ENCODE results near the gene UBALD1. TPM values are rescaled to one million over a fixed set of nuclear protein-coding genes. Genes with fewer than 3 reads are reported as not detected.

UBALD1 gene
- polyA plus RNA-seq, 1 donor (not counting 4 experiments of a cell fraction or from before 2014, with no cell fraction given): 4.0 TPM

GRCh38 chr16:4612977-4613635 lies 1.6 kb downstream of the UBALD1 start:
- DNase-seq (ENCODE audit: low read depth, low spot score) (no peak), FAIRE-seq (no peak)
- H3K9me3 ChIP-seq (ENCODE audit: control insufficient read depth, low read depth, low read length): no peaks in the 10 kb centered on the region
- no peak overlapping the region for H2AFZ ChIP-seq (ENCODE audit: control insufficient read depth, low read length)
- H3K27me3 ChIP-seq (ENCODE audit: control insufficient read depth, extremely low read depth, insufficient read depth, low read length): no peaks in the 10 kb centered on the region
- dilution Hi-C loops (cut with MboI; ENCODE audit: extremely low pct_ligation_motif_present, low sequenced_read_pairs): no loop called here
- peak overlapping the region; percentile 87 for H3K9ac ChIP-seq (ENCODE audit: control insufficient read depth, extremely low read depth, insufficient read depth, low read length)
- peak overlapping the region; percentile 78 for H3K27ac ChIP-seq (ENCODE audit: control insufficient read depth, insufficient read depth, low read length)
- H4K20me1 ChIP-seq (ENCODE audit: control insufficient read depth, extremely low read depth, insufficient read depth, low read length): no peaks in the 10 kb centered on the region
- peak overlapping the region; percentile 89 for H3K4me2 ChIP-seq (ENCODE audit: control insufficient read depth, extremely low read depth, insufficient read depth, low read depth, low read length)
- H3K9me1 ChIP-seq (ENCODE audit: control insufficient read depth, extremely low read depth, insufficient read depth, low read length): no peaks in the 10 kb centered on the region
- TF ChIP-seq EZH2 (IDR thresholded peaks at IDR 0.05; ENCODE audit: low read length) (no peak), CTCF (optimal IDR thresholded peaks at IDR 0.05 in 1 of 3, IDR thresholded peaks at IDR 0.05 in 1 of 3, conservative IDR thresholded peaks at IDR 0.05 in 1 of 3; ENCODE audit: extremely low read depth in 1 of 3, insufficient read depth in 2 of 3, low read length in 3 of 3) (no peak)
- H3K79me2 ChIP-seq (ENCODE audit: control insufficient read depth, insufficient read depth, low read length): peaks cover 35% of the 10 kb centered on the region
- H3K36me3 ChIP-seq (ENCODE audit: control insufficient read depth in 2 of 2, extremely low read depth in 1 of 2, insufficient read depth in 2 of 2, low read length in 2 of 2): peaks cover 3 to 4% of the 10 kb centered on the region in 2 experiments
- peaks cover 27% of the 10 kb centered on the region for H3K4me1 ChIP-seq (ENCODE audit: control insufficient read depth, extremely low read depth, insufficient read depth, low read length)
- H3K4me3 ChIP-seq (ENCODE audit: control insufficient read depth in 2 of 3, extremely low read depth in 1 of 3, insufficient read depth in 2 of 3, low read depth in 1 of 3, low read length in 3 of 3): peak overlapping the region; percentile 65 to 83 (median 68)

GRCh38 chr16:4612474-4612931 lies 2.2 kb downstream of the UBALD1 start:
- no peak overlapping the region for H3K27ac ChIP-seq (ENCODE audit: control insufficient read depth, insufficient read depth, low read length)
- peaks cover 27% of the 10 kb centered on the region for H3K4me1 ChIP-seq (ENCODE audit: control insufficient read depth, extremely low read depth, insufficient read depth, low read length)
- FAIRE-seq (no peak), DNase-seq (ENCODE audit: low read depth, low spot score) (no peak)
- no peaks in the 10 kb centered on the region for H3K27me3 ChIP-seq (ENCODE audit: control insufficient read depth, extremely low read depth, insufficient read depth, low read length)
- H3K9me1 ChIP-seq (ENCODE audit: control insufficient read depth, extremely low read depth, insufficient read depth, low read length): no peaks in the 10 kb centered on the region
- H2AFZ ChIP-seq (ENCODE audit: control insufficient read depth, low read length): no peak overlapping the region
- H3K36me3 ChIP-seq (ENCODE audit: control insufficient read depth in 2 of 2, extremely low read depth in 1 of 2, insufficient read depth in 2 of 2, low read length in 2 of 2): peaks cover 3 to 4% of the 10 kb centered on the region in 2 experiments
- H3K9me3 ChIP-seq (ENCODE audit: control insufficient read depth, low read depth, low read length): no peaks in the 10 kb centered on the region
- TF ChIP-seq CTCF (optimal IDR thresholded peaks at IDR 0.05 in 1 of 3, IDR thresholded peaks at IDR 0.05 in 1 of 3, conservative IDR thresholded peaks at IDR 0.05 in 1 of 3; ENCODE audit: extremely low read depth in 1 of 3, insufficient read depth in 2 of 3, low read length in 3 of 3) (peak in 1 of 3 experiments; percentile 3), EZH2 (IDR thresholded peaks at IDR 0.05; ENCODE audit: low read length) (no peak)
- H4K20me1 ChIP-seq (ENCODE audit: control insufficient read depth, extremely low read depth, insufficient read depth, low read length): no peaks in the 10 kb centered on the region
- H3K4me3 ChIP-seq (ENCODE audit: control insufficient read depth in 2 of 3, extremely low read depth in 1 of 3, insufficient read depth in 2 of 3, low read depth in 1 of 3, low read length in 3 of 3): no peak overlapping the region
- H3K9ac ChIP-seq (ENCODE audit: control insufficient read depth, extremely low read depth, insufficient read depth, low read length): peak overlapping the region; percentile 87
- H3K4me2 ChIP-seq (ENCODE audit: control insufficient read depth, extremely low read depth, insufficient read depth, low read depth, low read length): peak overlapping the region; percentile 89
- dilution Hi-C loops (cut with MboI; ENCODE audit: extremely low pct_ligation_motif_present, low sequenced_read_pairs): no loop called here
- peaks cover 35% of the 10 kb centered on the region for H3K79me2 ChIP-seq (ENCODE audit: control insufficient read depth, insufficient read depth, low read length)
